Liver (tissue), 9 donors: ENCODE measurements around the gene SMIM14. TPM values are rescaled to one million over a fixed set of nuclear protein-coding genes. Genes with fewer than 3 reads are reported as not detected.

ENCODE experiments used
- DNase-seq: peaks from one replicate; pipeline ENCODE4 v3.0.0-alpha.2; 2017; ENCODE audit warnings: low spot score
- H3K27ac ChIP-seq, 2 donors: one replicate each; pipeline ENCODE4 v1.7.0; 2013; ENCODE audit warnings: inconsistent platforms in 2 of 2, low read length in 2 of 2, control low read depth in 1 of 2, low read depth in 1 of 2, mild to moderate bottlenecking in 1 of 2
- H3K27me3 ChIP-seq, 4 donors: one replicate each; pipeline versions ENCODE4 v1.6.1 to v1.7.0; 2013; ENCODE audit warnings: low read length in 3 of 4, inconsistent platforms in 1 of 4, mild to moderate bottlenecking in 1 of 4, moderate library complexity in 1 of 4; ENCODE audit not compliant: control insufficient read depth in 4 of 4, insufficient read depth in 4 of 4
- H3K36me3 ChIP-seq, 4 donors: one replicate each; pipeline versions ENCODE4 v1.6.1 to v1.7.0; 2013; ENCODE audit warnings: low read length in 3 of 4, mild to moderate bottlenecking in 3 of 4, low read depth in 1 of 4, moderate library complexity in 1 of 4; ENCODE audit not compliant: control insufficient read depth in 4 of 4, insufficient read depth in 3 of 4
- H3K4me1 ChIP-seq, 4 donors: one replicate each; pipeline versions ENCODE4 v1.6.1 to v1.7.0; 2013; ENCODE audit warnings: low read length in 3 of 4, mild to moderate bottlenecking in 3 of 4, moderate library complexity in 1 of 4; ENCODE audit not compliant: control insufficient read depth in 4 of 4, insufficient read depth in 4 of 4
- H3K4me3 ChIP-seq, 3 donors: one replicate each; pipeline versions ENCODE4 v1.6.1 to v1.7.0; 2013; ENCODE audit warnings: low read length in 3 of 3, control low read depth in 1 of 3, low read depth in 1 of 3, mild to moderate bottlenecking in 1 of 3
- H3K9ac ChIP-seq, 2 donors: one replicate each; pipeline ENCODE4 v1.7.0; 2013; ENCODE audit warnings: low read length in 2 of 2, mild to moderate bottlenecking in 2 of 2, moderate library complexity in 2 of 2, control low read depth in 1 of 2, low read depth in 1 of 2
- H3K9me3 ChIP-seq, 4 donors: one replicate each; pipeline versions ENCODE4 v1.6.1 to v1.7.0; 2013; ENCODE audit warnings: low read length in 3 of 4; ENCODE audit not compliant: control insufficient read depth in 4 of 4
- ATF3 ChIP-seq: IDR thresholded peaks from 2 replicates; pipeline ENCODE4 v1.6.1; 2016; ENCODE audit warnings: antibody characterized with exemption
- FOXA1 ChIP-seq: IDR thresholded peaks from 2 replicates; pipeline ENCODE4 v1.6.1; 2016; ENCODE audit warnings: antibody characterized with exemption
- FOXA2 ChIP-seq: IDR thresholded peaks from 2 replicates; pipeline ENCODE4 v1.6.1; 2016; ENCODE audit warnings: antibody characterized with exemption
- HNF4A ChIP-seq, 2 donors: conservative IDR thresholded peaks; 2 replicates each; pipeline ENCODE4 v1.6.1; 2016; ENCODE audit warnings: antibody characterized with exemption in 2 of 2, mild to moderate bottlenecking in 2 of 2
- JUND ChIP-seq, 2 donors: IDR thresholded peaks; 2 replicates each; pipeline ENCODE4 v1.6.1; 2016; ENCODE audit warnings: antibody characterized with exemption in 2 of 2
- NR2F2 ChIP-seq: IDR thresholded peaks from 2 replicates; pipeline ENCODE4 v1.6.1; 2016; ENCODE audit warnings: antibody characterized with exemption
- RXRA ChIP-seq, 2 donors: IDR thresholded peaks; 2 replicates each; pipeline ENCODE4 v1.6.1; 2017 to 2018; ENCODE audit warnings: antibody characterized with exemption in 2 of 2, mild to moderate bottlenecking in 1 of 2
- SP1 ChIP-seq: IDR thresholded peaks from 2 replicates; pipeline ENCODE4 v1.6.1; 2018; ENCODE audit warnings: antibody characterized with exemption, mild to moderate bottlenecking
- YY1 ChIP-seq: IDR thresholded peaks from 2 replicates; pipeline ENCODE4 v1.6.1; 2016; ENCODE audit warnings: antibody characterized with exemption, mild to moderate bottlenecking
- WGBS: extraction: QIAGEN DNeasy Blood & Tissue Kit; methylation state at CpG from one replicate; pipeline ENCODE4 v1.1.7; 2013; 5-methylcytosine and 5-hydroxymethylcytosine counted together
- polyA plus RNA-seq, 2 donors: library from polyadenylated mRNA; stranded (reverse) in 1 of 2; unstranded in 1 of 2; fragments of 200-250 nt in 1 of 2; fragments of >200 nt in 1 of 2; fragmentation: Nextera tagmentation in 1 of 2; extraction: Ambion mirVana in 1 of 2; gene quantifications; one replicate each; pipeline versions ENCODE4 v1.2.1 to v1.2.3, GENCODE V29; 2013 to 2015
- total RNA-seq, 2 donors: library from RNA; depleted of rRNA; stranded (reverse); fragments of >200 nt; gene quantifications; one replicate each; pipeline ENCODE4 v1.2.3, GENCODE V29; 2014
- TF ChIP-seq, protein P1 (sequence below): IDR thresholded peaks from 2 replicates; pipeline ENCODE4 v1.6.1; 2016; ENCODE audit warnings: antibody characterized with exemption
- TF ChIP-seq, protein P2 (sequence below): fragments of 150-350 bp; IDR thresholded peaks from 2 replicates; pipeline ENCODE4 v1.5.1; 2017; ENCODE audit warnings: improper control_type of control experiment, low read depth, low read length; ENCODE audit not compliant: missing input control
- TF ChIP-seq, protein P3 (sequence below): IDR thresholded peaks from 2 replicates; pipeline ENCODE4 v1.6.1; 2016; ENCODE audit warnings: antibody characterized with exemption, mild to moderate bottlenecking
- donor health status: healthy.
- donor health status: healthy.
- donor health status: healthy.
- donor health status: healthy.
- donor health status: healthy.

The SMIM14 gene
- total and polyA plus RNA-seq, 4 donors, result 21.1 to 311 (median 91.6) TPM

- TF ChIP-seq FOXA1 (no peak), JUND (IDR thresholded peaks at IDR 0.05) (no peak), HNF4A (conservative IDR thresholded peaks at IDR 0.05) (no peak), YY1 (no peak)
- TF ChIP-seq, protein P1, sequence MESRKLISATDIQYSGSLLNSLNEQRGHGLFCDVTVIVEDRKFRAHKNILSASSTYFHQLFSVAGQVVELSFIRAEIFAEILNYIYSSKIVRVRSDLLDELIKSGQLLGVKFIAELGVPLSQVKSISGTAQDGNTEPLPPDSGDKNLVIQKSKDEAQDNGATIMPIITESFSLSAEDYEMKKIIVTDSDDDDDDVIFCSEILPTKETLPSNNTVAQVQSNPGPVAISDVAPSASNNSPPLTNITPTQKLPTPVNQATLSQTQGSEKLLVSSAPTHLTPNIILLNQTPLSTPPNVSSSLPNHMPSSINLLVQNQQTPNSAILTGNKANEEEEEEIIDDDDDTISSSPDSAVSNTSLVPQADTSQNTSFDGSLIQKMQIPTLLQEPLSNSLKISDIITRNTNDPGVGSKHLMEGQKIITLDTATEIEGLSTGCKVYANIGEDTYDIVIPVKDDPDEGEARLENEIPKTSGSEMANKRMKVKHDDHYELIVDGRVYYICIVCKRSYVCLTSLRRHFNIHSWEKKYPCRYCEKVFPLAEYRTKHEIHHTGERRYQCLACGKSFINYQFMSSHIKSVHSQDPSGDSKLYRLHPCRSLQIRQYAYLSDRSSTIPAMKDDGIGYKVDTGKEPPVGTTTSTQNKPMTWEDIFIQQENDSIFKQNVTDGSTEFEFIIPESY, result no peak
- Histone ChIP-seq H3K27me3 (no peaks in the 10 kb centered on the region), H3K27ac (peak overlapping the region in 1 of 2 donors; percentile 21), H3K4me3 (no peak overlapping the region), H3K9ac (no peak overlapping the region), H3K4me1 (peaks cover 3 to 8% (median 5%) of the 10 kb centered on the region in 4 donors), H3K36me3 (peaks cover 0 to 2% (median under 1%) of the 10 kb centered on the region in 4 donors), H3K9me3 (no peaks in the 10 kb centered on the region)
- DNase-seq, result no peak
- WGBS, result 80% methylated on average over 4 of the region's 4 CpGs
Measured at GRCh38 chr4:39620551-39621313, 17.9 kb downstream of the SMIM14 start.

- no peak for DNase-seq
- WGBS, result 89% methylated on average over 2 of the region's 2 CpGs
- Histone ChIP-seq H3K36me3 (peaks cover 0 to 2% (median 0%) of the 10 kb centered on the region in 4 donors), H3K27me3 (no peaks in the 10 kb centered on the region), H3K9ac (no peak overlapping the region), H3K4me3 (no peak overlapping the region), H3K9me3 (no peaks in the 10 kb centered on the region), H3K4me1 (peaks cover 0 to 4% (median 1%) of the 10 kb centered on the region in 4 donors), H3K27ac (no peak overlapping the region)
- TF ChIP-seq NR2F2 (no peak), FOXA2 (no peak), ATF3 (no peak), JUND (IDR thresholded peaks at IDR 0.05) (no peak), SP1 (no peak)
- TF ChIP-seq, protein P1, result no peak
- TF ChIP-seq, protein P2, sequence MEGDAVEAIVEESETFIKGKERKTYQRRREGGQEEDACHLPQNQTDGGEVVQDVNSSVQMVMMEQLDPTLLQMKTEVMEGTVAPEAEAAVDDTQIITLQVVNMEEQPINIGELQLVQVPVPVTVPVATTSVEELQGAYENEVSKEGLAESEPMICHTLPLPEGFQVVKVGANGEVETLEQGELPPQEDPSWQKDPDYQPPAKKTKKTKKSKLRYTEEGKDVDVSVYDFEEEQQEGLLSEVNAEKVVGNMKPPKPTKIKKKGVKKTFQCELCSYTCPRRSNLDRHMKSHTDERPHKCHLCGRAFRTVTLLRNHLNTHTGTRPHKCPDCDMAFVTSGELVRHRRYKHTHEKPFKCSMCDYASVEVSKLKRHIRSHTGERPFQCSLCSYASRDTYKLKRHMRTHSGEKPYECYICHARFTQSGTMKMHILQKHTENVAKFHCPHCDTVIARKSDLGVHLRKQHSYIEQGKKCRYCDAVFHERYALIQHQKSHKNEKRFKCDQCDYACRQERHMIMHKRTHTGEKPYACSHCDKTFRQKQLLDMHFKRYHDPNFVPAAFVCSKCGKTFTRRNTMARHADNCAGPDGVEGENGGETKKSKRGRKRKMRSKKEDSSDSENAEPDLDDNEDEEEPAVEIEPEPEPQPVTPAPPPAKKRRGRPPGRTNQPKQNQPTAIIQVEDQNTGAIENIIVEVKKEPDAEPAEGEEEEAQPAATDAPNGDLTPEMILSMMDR, result no peak
Measured at GRCh38 chr4:39617534-39617933, 21.1 kb downstream of the SMIM14 start.

- no peak for DNase-seq
- Histone ChIP-seq H3K36me3 (peaks cover 2 to 3% (median 2%) of the 10 kb centered on the region in 4 donors), H3K27ac (no peak overlapping the region), H3K27me3 (no peaks in the 10 kb centered on the region), H3K9me3 (no peaks in the 10 kb centered on the region), H3K9ac (no peak overlapping the region), H3K4me3 (no peak overlapping the region), H3K4me1 (peaks cover 0 to 6% (median 2%) of the 10 kb centered on the region in 4 donors)
- 98% methylated on average over 1 of the region's 1 CpG for WGBS
- TF ChIP-seq NR2F2 (no peak), HNF4A (conservative IDR thresholded peaks at IDR 0.05) (no peak), SP1 (no peak), FOXA2 (no peak), RXRA (IDR thresholded peaks at IDR 0.05) (no peak), FOXA1 (no peak), ATF3 (no peak)
- TF ChIP-seq, protein P2, result no peak
- TF ChIP-seq, protein P3, sequence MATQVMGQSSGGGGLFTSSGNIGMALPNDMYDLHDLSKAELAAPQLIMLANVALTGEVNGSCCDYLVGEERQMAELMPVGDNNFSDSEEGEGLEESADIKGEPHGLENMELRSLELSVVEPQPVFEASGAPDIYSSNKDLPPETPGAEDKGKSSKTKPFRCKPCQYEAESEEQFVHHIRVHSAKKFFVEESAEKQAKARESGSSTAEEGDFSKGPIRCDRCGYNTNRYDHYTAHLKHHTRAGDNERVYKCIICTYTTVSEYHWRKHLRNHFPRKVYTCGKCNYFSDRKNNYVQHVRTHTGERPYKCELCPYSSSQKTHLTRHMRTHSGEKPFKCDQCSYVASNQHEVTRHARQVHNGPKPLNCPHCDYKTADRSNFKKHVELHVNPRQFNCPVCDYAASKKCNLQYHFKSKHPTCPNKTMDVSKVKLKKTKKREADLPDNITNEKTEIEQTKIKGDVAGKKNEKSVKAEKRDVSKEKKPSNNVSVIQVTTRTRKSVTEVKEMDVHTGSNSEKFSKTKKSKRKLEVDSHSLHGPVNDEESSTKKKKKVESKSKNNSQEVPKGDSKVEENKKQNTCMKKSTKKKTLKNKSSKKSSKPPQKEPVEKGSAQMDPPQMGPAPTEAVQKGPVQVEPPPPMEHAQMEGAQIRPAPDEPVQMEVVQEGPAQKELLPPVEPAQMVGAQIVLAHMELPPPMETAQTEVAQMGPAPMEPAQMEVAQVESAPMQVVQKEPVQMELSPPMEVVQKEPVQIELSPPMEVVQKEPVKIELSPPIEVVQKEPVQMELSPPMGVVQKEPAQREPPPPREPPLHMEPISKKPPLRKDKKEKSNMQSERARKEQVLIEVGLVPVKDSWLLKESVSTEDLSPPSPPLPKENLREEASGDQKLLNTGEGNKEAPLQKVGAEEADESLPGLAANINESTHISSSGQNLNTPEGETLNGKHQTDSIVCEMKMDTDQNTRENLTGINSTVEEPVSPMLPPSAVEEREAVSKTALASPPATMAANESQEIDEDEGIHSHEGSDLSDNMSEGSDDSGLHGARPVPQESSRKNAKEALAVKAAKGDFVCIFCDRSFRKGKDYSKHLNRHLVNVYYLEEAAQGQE, result no peak
Measured at GRCh38 chr4:39616651-39617050, 22.0 kb downstream of the SMIM14 start.
